GM12892 (cell line): Measurements from ENCODE around the gene NAXD.

Source experiments
- DNase-seq: peaks from one replicate; pipeline ENCODE4 v3.0.0; 2011; ENCODE audit not compliant: insufficient read length
- FAIRE-seq: peaks from 2 replicates; lab custom pipeline; 2011; peaks lifted over from hg19 to GRCh38; lab: Jason Lieb, UNC
- POLR2A ChIP-seq: IDR thresholded peaks from 2 replicates; pipeline ENCODE4 v1.6.1; 2011; ENCODE audit warnings: low read depth, low read length, control low read depth
- POLR2AphosphoS5 ChIP-seq: IDR thresholded peaks from 2 replicates; pipeline ENCODE4 v1.6.1; 2011; ENCODE audit warnings: low read depth, low read length, control low read depth
- TAF1 ChIP-seq: IDR thresholded peaks from 2 replicates; pipeline ENCODE4 v1.6.1; 2011; ENCODE audit warnings: low read depth, mild to moderate bottlenecking, control low read depth, low read length, borderline replicate concordance

The NAXD gene

GRCh38 chr13:110642291-110642981 lies 27.1 kb downstream of the NAXD start:
- DNase-seq, result no peak
- FAIRE-seq, result no peak
- TF ChIP-seq POLR2AphosphoS5 (no peak), POLR2A (no peak), TAF1 (no peak)

DNA sequence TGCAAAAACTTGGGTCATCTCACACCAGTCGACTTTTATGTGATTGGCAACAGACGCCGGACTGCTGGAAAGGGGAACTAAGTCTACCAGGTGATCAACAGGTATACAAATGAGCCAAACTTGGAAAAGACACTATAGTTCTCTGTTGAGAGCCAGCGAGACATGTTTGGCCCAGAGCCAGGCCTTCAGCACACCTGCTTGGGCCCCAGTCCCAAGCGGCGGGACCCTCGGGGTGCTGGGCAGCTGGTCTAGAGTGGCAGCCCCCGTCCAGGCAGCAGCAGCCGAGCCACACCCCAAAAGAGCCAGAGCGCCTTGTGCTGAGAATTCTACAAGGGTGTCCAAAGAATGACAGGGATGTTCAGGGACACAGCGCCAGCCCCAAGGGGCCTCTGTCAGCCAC lies 28.0 kb downstream of the NAXD start:
- DNase-seq, result no peak
- TF ChIP-seq TAF1, result no peak
- no peak for TF ChIP-seq POLR2A
- no peak for TF ChIP-seq POLR2AphosphoS5
- FAIRE-seq, result no peak

DNA sequence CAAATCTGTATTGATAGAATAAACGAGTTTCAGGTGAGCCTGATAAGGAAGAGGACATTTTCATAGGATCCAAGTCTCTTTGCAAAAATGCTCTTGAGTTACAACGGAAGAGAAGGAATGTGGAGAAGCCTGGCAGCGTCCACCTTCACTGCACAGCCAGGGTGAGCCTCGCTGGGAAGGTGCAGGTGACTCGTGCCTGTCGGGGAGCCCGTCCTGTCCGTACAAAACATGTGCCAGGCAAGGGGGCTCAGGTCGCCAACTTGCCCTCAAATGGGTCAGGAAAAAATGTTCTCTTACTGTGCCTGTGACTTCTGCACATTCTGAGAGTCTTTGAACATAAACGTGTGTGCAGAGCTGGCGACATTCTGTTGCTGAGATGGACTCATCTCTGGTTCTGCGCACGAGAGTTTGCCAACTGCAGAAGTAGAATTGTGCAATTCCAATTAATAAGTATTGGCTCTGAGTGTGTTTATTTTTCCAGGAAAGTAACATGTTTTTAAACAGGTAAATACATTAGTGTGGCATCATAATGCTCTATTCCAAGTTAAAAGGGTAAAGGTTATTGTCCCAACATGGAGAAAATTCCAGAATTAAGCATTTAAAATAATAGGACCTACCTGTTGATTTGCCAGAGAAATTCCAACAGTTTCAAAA lies 28.6 kb downstream of the NAXD start:
- FAIRE-seq, result no peak
- 0 out of 2 replicates have a peak, but pooled peaks have one; percentile 26 for TF ChIP-seq POLR2A
- TF ChIP-seq POLR2AphosphoS5, result 0 out of 2 replicates have a peak, but pooled peaks have one; percentile 15
- no peak for TF ChIP-seq TAF1
- DNase-seq, result no peak

DNA sequence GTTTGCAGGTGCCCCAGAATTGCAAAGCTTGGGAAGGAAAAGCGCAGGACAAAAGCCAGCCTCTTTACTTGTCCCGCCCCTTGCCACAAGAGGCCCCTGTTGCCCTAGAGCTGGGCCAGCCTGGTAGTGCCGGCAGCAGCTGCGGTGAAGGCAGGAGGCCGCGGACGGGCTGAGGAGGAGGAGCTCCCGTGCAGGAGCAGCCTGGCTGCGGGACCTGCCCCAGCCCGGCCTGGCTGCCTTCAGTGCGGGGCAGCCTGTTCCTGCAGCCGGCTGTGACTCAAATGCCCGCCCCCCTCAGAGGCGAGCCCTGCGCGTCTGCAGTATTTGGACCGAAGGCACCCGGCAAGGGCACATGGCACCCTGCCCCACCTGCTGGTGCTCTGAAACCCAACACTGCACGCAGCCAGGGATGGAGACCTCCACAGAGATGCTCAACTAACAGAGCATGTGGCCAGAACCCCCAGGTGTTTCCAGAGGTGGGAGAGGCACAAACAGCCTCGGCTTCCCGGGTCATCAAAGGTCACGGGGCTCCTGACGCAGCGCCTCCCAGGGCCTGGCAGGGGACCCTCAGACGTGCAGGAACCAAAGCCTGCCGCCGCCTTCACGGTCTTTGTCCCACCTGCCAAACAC lies 29.7 kb downstream of the NAXD start:
- DNase-seq (peak; percentile 53), FAIRE-seq (no peak)
- TF ChIP-seq POLR2AphosphoS5 (no peak), POLR2A (0 out of 2 replicates have a peak, but pooled peaks have one; percentile 24)

- FAIRE-seq (no peak), DNase-seq (no peak)
- no peak for TF ChIP-seq POLR2A
- no peak for TF ChIP-seq TAF1
- TF ChIP-seq POLR2AphosphoS5, result no peak
Measured at GRCh38 chr13:110645750-110646149, 30.4 kb downstream of the NAXD start.

- TF ChIP-seq POLR2A (no peak), TAF1 (no peak), POLR2AphosphoS5 (no peak)
- FAIRE-seq (no peak), DNase-seq (no peak)
Measured at GRCh38 chr13:110646442-110647364, 31.4 kb downstream of the NAXD start.

- no peak for FAIRE-seq
- DNase-seq, result no peak
- TF ChIP-seq TAF1 (no peak), POLR2A (no peak), POLR2AphosphoS5 (no peak)
Measured at GRCh38 chr13:110647365-110647737, 32.0 kb downstream of the NAXD start.

GRCh38 chr13:110648146-110648819 lies 32.9 kb downstream of the NAXD start:
- FAIRE-seq (no peak), DNase-seq (no peak)
- TF ChIP-seq POLR2A, result no peak

DNA sequence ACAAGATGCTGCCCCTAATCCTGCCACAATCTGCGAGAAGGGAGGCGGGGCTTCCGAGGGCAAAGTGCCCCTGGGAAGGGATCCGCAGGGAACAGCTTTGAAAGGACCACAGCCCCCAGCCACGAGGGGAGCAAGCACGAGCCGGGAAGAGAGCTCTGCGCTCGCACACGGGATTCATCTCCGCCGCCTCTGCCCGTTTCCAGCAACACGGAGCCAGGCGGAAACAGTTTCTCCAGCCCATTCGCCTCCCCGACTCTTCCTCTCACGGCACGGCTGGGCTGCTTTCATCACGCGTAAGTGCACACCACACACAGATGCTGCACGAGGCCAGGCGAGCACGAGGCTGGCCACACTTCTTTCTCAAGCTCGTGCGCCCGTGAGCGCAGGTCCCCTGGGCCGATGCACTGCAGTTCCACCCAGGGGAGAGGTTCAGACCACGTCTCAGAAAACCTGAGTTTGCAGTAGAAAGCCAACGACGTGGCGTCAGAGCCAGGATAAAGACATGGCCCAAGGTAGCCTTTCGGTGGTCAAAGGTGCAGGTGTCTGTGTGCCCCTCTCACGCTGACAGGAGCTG lies 33.6 kb downstream of the NAXD start:
- TF ChIP-seq POLR2AphosphoS5, result no peak
- no peak for TF ChIP-seq TAF1
- TF ChIP-seq POLR2A, result no peak
- FAIRE-seq, result no peak
- no peak for DNase-seq

- DNase-seq (no peak), FAIRE-seq (no peak)
- TF ChIP-seq TAF1, result no peak
- TF ChIP-seq POLR2A, result no peak
- no peak for TF ChIP-seq POLR2AphosphoS5
Measured at GRCh38 chr13:110649551-110649950, 34.2 kb downstream of the NAXD start.

- no peak for FAIRE-seq
- TF ChIP-seq POLR2AphosphoS5 (no peak), TAF1 (no peak), POLR2A (no peak)
- no peak for DNase-seq
Measured at GRCh38 chr13:110650436-110650835, 35.1 kb downstream of the NAXD start.
